Measurements from ENCODE around the gene ANO6. TPM values are rescaled to one million over a fixed set of nuclear protein-coding genes. Genes with fewer than 3 reads are reported as not detected.

ANO6 gene
- polyA plus RNA-seq, 1 donor from 2014 or later: 9.0 TPM

- no peaks in the 10 kb centered on the region for H3K9me3 ChIP-seq (ENCODE audit: low read length)
- H3K4me3 ChIP-seq (ENCODE audit: low read length): no peak overlapping the region
- H3K9ac ChIP-seq (ENCODE audit: low read length): no peak overlapping the region
- H3K9me2 ChIP-seq (ENCODE audit: insufficient read depth, low read length): no peaks in the 10 kb centered on the region
- peaks cover 4% of the 10 kb centered on the region for H3K36me3 ChIP-seq (ENCODE audit: insufficient read depth, low read length)
- no peak overlapping the region for H3K27ac ChIP-seq (ENCODE audit: low read length)
- no peak overlapping the region for H3K4me2 ChIP-seq (ENCODE audit: low read length)
- no peaks in the 10 kb centered on the region for H3K27me3 ChIP-seq (ENCODE audit: insufficient read depth, low read depth, low read length)
- H4K20me1 ChIP-seq (ENCODE audit: insufficient read depth): no peaks in the 10 kb centered on the region
- TF ChIP-seq TAF1 (IDR thresholded peaks at IDR 0.05; ENCODE audit: low read depth) (no peak), REST (IDR thresholded peaks at IDR 0.05; ENCODE audit: borderline replicate concordance) (no peak), POLR2AphosphoS5 (IDR thresholded peaks at IDR 0.05) (no peak), EZH2 (IDR thresholded peaks at IDR 0.05; ENCODE audit: borderline replicate concordance, insufficient read depth, low read length, poor library complexity, severe bottlenecking) (no peak), RAD21 (conservative IDR thresholded peaks at IDR 0.05) (no peak)
- no peaks in the 10 kb centered on the region for H3F3A ChIP-seq (ENCODE audit: insufficient read depth, low read length, poor library complexity, severe bottlenecking)
- no peaks in the 10 kb centered on the region for H3K79me2 ChIP-seq (replicated peaks; ENCODE audit: insufficient read depth, low read length)
- H2AFZ ChIP-seq (ENCODE audit: low read depth, low read length): no peak overlapping the region
Measured at GRCh38 chr12:45349916-45350315, 134.0 kb downstream of the ANO6 start.

GRCh38 chr12:45350861-45351260 is 135.0 kb downstream of the ANO6 start:
- H3F3A ChIP-seq (ENCODE audit: insufficient read depth, low read length, poor library complexity, severe bottlenecking): no peaks in the 10 kb centered on the region

More at GRCh38 chr12:45350861-45351260, 135.0 kb downstream of the ANO6 start:
- H3K27ac ChIP-seq (ENCODE audit: low read length): no peak overlapping the region
- no peak overlapping the region for H3K9ac ChIP-seq (ENCODE audit: low read length)
- no peaks in the 10 kb centered on the region for H3K27me3 ChIP-seq (ENCODE audit: insufficient read depth, low read depth, low read length)
- TF ChIP-seq CTCF (IDR thresholded peaks at IDR 0.05; ENCODE audit: poor library complexity, severe bottlenecking) (no peak), REST (IDR thresholded peaks at IDR 0.05; ENCODE audit: borderline replicate concordance) (no peak), RAD21 (conservative IDR thresholded peaks at IDR 0.05) (no peak), SMC3 (conservative IDR thresholded peaks at IDR 0.05; ENCODE audit: poor library complexity) (no peak), POLR2AphosphoS5 (IDR thresholded peaks at IDR 0.05) (no peak), TAF1 (IDR thresholded peaks at IDR 0.05; ENCODE audit: low read depth) (no peak), EZH2 (IDR thresholded peaks at IDR 0.05; ENCODE audit: borderline replicate concordance, insufficient read depth, low read length, poor library complexity, severe bottlenecking) (no peak), EP300 (conservative IDR thresholded peaks at IDR 0.05; ENCODE audit: poor library complexity, severe bottlenecking) (no peak), MXI1 (conservative IDR thresholded peaks at IDR 0.05; ENCODE audit: poor library complexity, severe bottlenecking) (no peak)
- no peaks in the 10 kb centered on the region for H4K20me1 ChIP-seq (ENCODE audit: insufficient read depth)
- no peak overlapping the region for H3K4me2 ChIP-seq (ENCODE audit: low read length)
- peaks cover 4% of the 10 kb centered on the region for H3K36me3 ChIP-seq (ENCODE audit: insufficient read depth, low read length)
- H3K4me3 ChIP-seq (ENCODE audit: low read length): no peak overlapping the region
- H3K9me3 ChIP-seq (ENCODE audit: low read length): no peaks in the 10 kb centered on the region
- no peaks in the 10 kb centered on the region for H3K9me2 ChIP-seq (ENCODE audit: insufficient read depth, low read length)
- no peak overlapping the region for H2AFZ ChIP-seq (ENCODE audit: low read depth, low read length)
- no peaks in the 10 kb centered on the region for H3K79me2 ChIP-seq (replicated peaks; ENCODE audit: insufficient read depth, low read length)
